Lung (tissue), 12 donors: ENCODE data around the gene MICU1. TPM values are rescaled to one million over a fixed set of nuclear protein-coding genes. Genes with fewer than 3 reads are reported as not detected.

Experiments used
- ATAC-seq: fragments of 200-7000 bp; cut with Tn5 transposase; one replicate; pipeline ENCODE4 v1.9.1; 2020; ENCODE audit warnings: moderate number of reproducible peaks; ENCODE audit not compliant: insufficient read depth, low FRiP score
- DNase-seq, 3 donors: peaks; one replicate each; pipeline ENCODE4 v3.0.0-alpha.2; 2013 to 2017
- H3K27ac ChIP-seq, 2 donors: one replicate each; pipeline ENCODE4 v1.5.1; 2013; ENCODE audit warnings: mild to moderate bottlenecking in 2 of 2, moderate library complexity in 2 of 2, control low read depth in 1 of 2, inconsistent platforms in 1 of 2, low read depth in 1 of 2, low read length in 1 of 2
- H3K27me3 ChIP-seq, 3 donors: one replicate each; pipeline ENCODE4 v1.5.1; 2013; ENCODE audit warnings: low read length in 2 of 3; ENCODE audit not compliant: control insufficient read depth in 3 of 3, insufficient read depth in 3 of 3
- H3K36me3 ChIP-seq, 4 donors: one replicate each; pipeline ENCODE4 v1.5.1; 2013; ENCODE audit warnings: low read length in 4 of 4, mild to moderate bottlenecking in 1 of 4, moderate library complexity in 1 of 4; ENCODE audit not compliant: control insufficient read depth in 4 of 4, insufficient read depth in 4 of 4
- H3K4me1 ChIP-seq, 5 donors: one replicate each; pipeline ENCODE4 v1.5.1; 2013; ENCODE audit warnings: low read length in 5 of 5, mild to moderate bottlenecking in 2 of 5, moderate library complexity in 1 of 5; ENCODE audit not compliant: control insufficient read depth in 5 of 5, insufficient read depth in 5 of 5
- H3K4me3 ChIP-seq: one replicate; pipeline ENCODE4 v1.5.1; 2013; ENCODE audit warnings: mild to moderate bottlenecking, control low read depth, moderate library complexity
- H3K9ac ChIP-seq, 2 donors: one replicate each; pipeline ENCODE4 v1.5.1; 2013; ENCODE audit warnings: low read length in 2 of 2, control low read depth in 1 of 2; ENCODE audit not compliant: insufficient read depth in 1 of 2
- H3K9me3 ChIP-seq, 4 donors: one replicate each; pipeline ENCODE4 v1.5.1; 2013; ENCODE audit warnings: low read length in 3 of 4, mild to moderate bottlenecking in 1 of 4, moderate library complexity in 1 of 4; ENCODE audit not compliant: control insufficient read depth in 4 of 4, insufficient read depth in 3 of 4
- CTCF ChIP-seq: IDR thresholded peaks from 2 replicates; pipeline ENCODE4 v1.5.1; 2012; ENCODE audit warnings: mild to moderate bottlenecking; ENCODE audit errors: control extremely low read depth, extremely low read depth
- WGBS, 2 donors: extraction: QIAGEN DNeasy Blood & Tissue Kit; methylation state at CpG; one replicate each; pipeline ENCODE4 v1.1.7; 2013; 5-methylcytosine and 5-hydroxymethylcytosine counted together
- polyA plus RNA-seq, 2 donors: library from polyadenylated mRNA; stranded (reverse); fragments of 200-250 nt; gene quantifications; one replicate each; pipeline ENCODE4 v1.2.1, GENCODE V29; 2013
- total RNA-seq, 2 donors: library from RNA; depleted of rRNA in 1 of 2; stranded (reverse); fragments of >200 nt in 1 of 2; gene quantifications; one replicate each; pipeline ENCODE4 v1.2.1, GENCODE V29; 2014 to 2021
- donor health status: control.
- donor health status: control.
- donor health status: Bipolar disorder and iron deficiency.
- donor health status: healthy.
- donor health status: DM: yes; HTN: yes; CAD: no.

MICU1 gene
- total and polyA plus RNA-seq, 4 donors, result 41.9 to 86.4 (median 43.2) TPM

GRCh38 chr10:72338180-72338579 lies 287.7 kb downstream of the MICU1 start:
- TF ChIP-seq CTCF, result no peak
- peaks cover 0 to 1% (median 0%) of the 10 kb centered on the region in 4 donors for H3K9me3 ChIP-seq
- H3K4me1 ChIP-seq, result peaks cover 0 to 27% (median 4%) of the 10 kb centered on the region in 5 donors
- no peak overlapping the region for H3K4me3 ChIP-seq
- DNase-seq, result no peak
- no peak for ATAC-seq
- 90 to 95% methylated on average over 7 of the region's 7 CpGs for WGBS, 2 donors
- no peaks in the 10 kb centered on the region for H3K27me3 ChIP-seq
- H3K9ac ChIP-seq, result no peak overlapping the region
- H3K27ac ChIP-seq, result no peak overlapping the region
- H3K36me3 ChIP-seq, result peaks cover 4 to 43% (median 34%) of the 10 kb centered on the region in 4 donors

- H3K9ac ChIP-seq, result no peak overlapping the region
- peaks cover 0 to 1% (median 0%) of the 10 kb centered on the region in 4 donors for H3K9me3 ChIP-seq
- TF ChIP-seq CTCF, result no peak
- peaks cover 4 to 39% (median 30%) of the 10 kb centered on the region in 4 donors for H3K36me3 ChIP-seq
- no peak overlapping the region for H3K4me3 ChIP-seq
- no peak for ATAC-seq
- H3K27ac ChIP-seq, result no peak overlapping the region
- DNase-seq, result no peak
- no peaks in the 10 kb centered on the region for H3K27me3 ChIP-seq
- WGBS, 2 donors, result 91 to 92% methylated on average over 9 of the region's 9 CpGs
- peaks cover 0 to 27% (median 4%) of the 10 kb centered on the region in 5 donors for H3K4me1 ChIP-seq
Observed at GRCh38 chr10:72337722-72338121, 288.2 kb downstream of the MICU1 start.

- Histone ChIP-seq H3K27ac (peak overlapping the region in 1 of 2 donors; percentile 93), H3K9me3 (no peaks in the 10 kb centered on the region), H3K4me1 (peaks cover 0 to 30% (median 4%) of the 10 kb centered on the region in 5 donors), H3K9ac (no peak overlapping the region), H3K4me3 (no peak overlapping the region), H3K36me3 (peaks cover 4 to 34% (median 26%) of the 10 kb centered on the region in 4 donors), H3K27me3 (no peaks in the 10 kb centered on the region)
- peak; percentile 80 for TF ChIP-seq CTCF
- ATAC-seq (peak; percentile 46), DNase-seq (peak; percentile 82 to 84 (median 82))
- WGBS, 2 donors, result 31 to 34% methylated on average over 5 of the region's 5 CpGs
Observed at GRCh38 chr10:72337039-72337629, 288.7 kb downstream of the MICU1 start.
